ENCODE results near the gene MEI1.

Gene MEI1

DNA sequence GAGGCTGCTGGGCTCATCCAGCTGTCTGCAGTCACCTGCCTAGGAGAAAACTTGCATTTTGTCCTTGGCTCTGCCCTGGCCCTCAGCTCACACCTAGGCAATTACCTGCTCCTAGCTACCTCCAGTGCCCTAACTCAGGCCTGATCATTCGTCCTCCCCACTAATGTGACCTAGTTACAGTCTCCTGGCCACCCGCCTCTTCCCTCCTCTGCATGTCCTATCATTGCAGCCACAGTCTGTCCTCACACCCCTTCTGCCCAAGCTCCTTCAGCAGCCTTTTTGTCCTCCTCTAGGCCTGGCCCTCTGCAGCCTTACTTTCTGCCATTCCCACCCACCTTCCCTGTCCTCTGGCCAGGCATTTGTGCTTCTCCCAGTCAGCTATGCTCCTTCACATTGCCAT, 83.4 kb downstream of the MEI1 start:
- no peak for DNase-seq (ENCODE audit: low spot score)

DNA sequence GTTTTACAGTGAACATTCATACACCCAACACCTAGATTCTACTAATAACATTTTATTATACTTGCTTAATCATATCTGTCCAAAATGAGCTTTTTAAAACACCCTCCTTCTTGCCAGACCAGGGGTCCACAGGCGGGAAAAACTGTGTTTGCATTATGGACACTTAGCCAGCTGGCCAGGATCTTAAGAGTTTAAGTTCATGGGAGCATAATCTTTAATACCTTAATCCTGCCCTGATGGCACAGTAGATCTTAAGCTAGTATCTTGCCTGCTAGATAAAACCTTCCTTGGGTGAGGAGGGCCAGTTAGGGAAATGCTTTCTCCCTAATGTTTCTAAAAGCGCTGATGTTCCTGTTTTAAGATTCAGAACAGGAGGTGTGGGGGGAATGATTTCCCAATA, 88.0 kb downstream of the MEI1 start:
- DNase-seq (ENCODE audit: low spot score), result no peak

DNA sequence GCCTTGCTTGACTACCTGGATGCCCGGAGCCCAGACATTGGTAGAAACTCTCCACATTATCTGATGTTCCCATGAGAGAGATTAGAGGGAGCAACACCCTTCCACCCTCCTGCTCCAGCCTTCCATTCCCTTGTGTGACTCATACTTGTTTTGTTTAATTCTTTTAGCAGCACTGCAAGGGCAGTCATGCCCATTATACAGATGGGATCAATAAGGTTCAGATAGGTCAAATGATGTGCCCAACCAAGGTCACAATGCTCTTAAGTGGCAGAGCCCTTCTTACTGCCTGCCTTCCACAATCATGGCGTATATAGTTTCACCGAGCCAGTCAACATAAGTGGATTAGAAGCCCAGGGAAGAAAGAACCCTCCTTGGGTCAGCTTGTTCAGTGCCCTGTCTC, 94.6 kb downstream of the MEI1 start:
- DNase-seq (ENCODE audit: low spot score), result no peak

DNA sequence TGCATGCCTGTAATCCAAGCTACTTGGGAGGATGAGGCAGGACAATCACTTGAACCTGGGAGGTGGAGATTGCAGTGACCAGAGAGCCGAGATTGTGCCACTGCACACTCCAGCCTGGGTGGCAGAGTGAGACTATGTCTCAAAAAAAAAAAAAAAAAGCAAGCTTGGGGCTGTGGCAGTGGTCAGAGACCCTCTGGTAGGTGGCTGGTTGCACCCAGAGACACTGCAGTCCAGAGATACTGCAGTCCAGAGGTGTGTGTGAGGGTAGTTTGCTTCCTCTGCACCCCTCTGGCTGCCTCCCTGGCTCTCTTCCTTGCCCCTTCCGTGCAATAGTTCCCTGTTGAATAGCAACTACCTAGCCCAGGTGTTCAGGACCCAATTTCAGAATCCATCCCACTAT, 99.4 kb downstream of the MEI1 start:
- DNase-seq (ENCODE audit: low spot score), result no peak

DNA sequence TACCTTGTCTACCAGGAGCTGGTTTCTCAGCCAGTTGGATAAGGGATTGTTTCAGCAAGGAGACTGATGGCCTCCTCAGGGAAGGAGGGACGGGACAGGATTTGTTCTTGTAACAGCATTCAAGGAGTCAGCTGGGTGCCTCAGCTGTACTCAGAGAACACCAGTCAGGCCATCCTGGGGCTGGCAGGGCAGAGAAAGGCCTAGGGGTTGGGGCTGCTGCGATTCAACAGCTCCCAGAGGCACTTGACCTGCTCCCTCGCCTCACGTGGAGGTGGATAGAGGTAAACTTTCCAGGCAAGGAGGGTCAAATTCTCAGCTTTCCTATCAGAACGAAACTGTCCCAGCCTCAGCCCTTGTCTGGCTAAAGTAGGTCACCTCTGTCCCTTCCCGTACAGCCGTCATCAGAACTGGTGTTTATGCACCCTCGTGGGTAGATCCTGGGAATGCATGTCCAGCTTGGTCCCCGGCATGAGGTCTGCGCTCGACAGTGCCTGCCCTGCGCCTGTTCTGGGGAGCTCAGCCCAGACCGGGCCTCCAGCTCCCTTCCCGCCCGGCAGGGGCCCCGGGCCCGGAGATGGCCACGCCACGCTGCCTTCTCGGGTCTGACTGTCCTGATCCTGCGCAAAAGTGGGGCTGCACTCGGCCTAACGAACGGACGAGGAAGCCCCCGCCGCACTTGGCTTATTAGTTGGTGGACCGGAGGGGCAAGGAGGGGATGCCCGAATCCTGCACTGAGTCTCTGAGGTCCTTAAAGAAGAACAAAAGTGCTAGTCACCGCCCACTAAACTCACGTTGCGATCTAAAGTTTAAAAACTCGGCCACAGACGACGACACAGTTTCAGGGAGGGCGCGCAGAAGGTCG, 100.4 kb downstream of the MEI1 start:
- DNase-seq (ENCODE audit: low spot score), result no peak

DNA sequence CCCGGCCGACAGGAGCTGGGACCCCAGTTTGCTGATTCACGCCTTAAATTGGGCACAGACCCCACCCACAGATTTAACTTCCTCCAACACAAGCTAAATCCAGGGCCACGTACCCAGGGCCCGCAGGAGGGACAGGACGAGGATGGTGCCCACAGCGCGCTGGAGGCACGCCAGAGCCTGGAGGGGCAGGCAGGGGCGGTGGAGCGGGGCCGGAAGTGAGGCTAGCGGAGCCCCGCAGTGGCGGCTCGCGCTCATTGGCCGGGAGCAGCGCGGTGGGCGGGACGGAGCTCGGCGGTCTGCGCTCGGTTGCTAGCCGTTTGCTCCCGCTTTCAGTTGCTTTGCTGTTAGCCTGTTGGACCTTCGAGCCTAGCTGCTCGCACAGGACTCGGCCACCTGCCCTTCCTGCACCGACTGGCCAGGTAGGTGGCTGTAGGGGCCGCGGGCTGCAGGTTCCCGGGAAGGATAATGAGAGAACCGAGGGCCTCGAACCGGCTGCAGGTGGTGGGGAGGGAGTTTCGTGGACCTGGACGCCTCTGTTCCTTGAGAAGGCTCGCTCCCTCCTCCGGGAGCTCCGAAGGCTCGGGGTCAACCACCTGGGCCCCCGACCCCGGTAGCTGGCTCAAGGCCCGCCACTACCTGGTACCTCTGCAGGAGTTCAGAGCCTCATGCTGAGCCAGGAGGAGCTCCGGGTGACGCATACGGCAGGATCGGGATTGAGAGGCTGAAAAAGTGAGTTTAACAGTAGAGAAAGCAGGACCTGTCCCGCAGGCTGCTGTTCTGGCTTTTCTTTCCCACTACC, 101.2 kb downstream of the MEI1 start, which contains the start of gene CCDC134:
TSS of gene CCDC134 (plus strand) at position 332 of the 799 bp plus-strand sequence. CDS start 8,212 bp downstream, outside the sequence.
- peak; percentile 86 for DNase-seq (ENCODE audit: low spot score)

DNA sequence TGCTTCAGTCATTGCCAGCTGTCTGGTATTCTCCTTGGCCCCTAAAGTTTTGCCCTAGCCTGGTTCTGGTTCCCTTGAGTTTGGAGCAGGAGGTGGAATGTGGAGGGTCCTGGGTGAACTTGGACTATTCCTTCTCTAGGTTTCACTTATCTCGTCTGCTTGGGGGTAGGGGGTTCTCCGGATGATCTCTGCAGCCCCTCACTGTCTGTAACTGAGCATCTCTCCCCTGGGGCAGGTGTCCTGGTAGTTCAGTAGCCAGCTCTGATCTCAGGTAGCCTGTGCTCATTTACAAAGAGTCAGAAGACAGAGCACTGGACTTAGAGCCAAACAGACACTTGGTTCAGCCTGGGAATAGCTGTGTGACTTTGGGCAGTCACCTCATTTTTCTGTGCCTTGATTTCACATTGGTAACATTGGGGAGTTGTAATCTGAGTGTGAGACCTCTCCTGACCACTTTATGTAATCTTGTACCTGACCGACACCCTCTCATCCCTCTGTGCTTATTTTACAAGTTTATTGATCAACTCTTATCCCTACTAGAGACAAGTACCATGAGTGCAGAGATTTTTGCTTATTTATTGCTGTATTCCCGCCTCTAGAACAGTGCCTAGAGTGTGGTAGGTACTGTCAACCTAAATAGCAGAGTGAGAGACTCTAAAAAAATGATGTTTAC, 102.0 kb downstream of the MEI1 start:
- peak; percentile 23 for DNase-seq (ENCODE audit: low spot score)

DNA sequence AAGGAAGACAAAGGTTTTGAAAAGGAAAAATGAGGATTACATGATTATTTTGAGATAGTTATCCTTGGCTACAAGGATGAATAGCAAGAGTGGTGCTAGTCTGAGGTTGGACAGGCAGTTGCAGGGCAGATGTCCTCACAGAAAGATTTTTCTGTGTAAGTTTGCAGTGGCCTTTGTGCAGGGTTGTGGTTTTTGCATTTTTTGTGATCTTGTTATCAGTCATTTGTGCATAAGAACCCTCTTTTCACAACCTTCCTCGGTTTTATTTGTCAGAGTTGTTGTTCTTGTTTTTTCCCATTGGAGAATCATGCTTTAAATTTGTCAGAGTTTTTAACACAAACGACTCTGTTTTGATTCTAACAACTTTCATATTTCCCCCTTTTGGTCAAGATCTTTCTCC, 102.6 kb downstream of the MEI1 start:
- no peak for DNase-seq (ENCODE audit: low spot score)

DNA sequence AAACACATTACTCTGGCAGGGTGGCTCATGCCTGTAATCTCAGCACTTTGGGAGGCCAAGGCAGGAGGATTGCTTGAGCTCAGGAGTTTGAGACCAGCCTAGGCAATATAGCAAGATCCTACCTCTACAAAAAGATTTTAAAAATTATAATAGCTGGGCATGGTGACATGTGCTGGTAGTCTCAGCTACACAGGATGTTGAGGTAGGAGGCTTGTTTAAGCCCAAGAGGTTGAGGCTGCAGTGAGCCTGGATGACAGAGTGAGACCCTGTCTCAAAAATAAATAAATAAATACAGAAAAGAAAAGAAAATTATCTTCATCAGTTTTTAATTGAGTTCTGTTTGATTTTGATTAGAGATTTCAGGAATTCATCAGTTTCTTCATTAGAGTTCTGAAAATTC, 106.3 kb downstream of the MEI1 start:
- no peak for DNase-seq (ENCODE audit: low spot score)

DNA sequence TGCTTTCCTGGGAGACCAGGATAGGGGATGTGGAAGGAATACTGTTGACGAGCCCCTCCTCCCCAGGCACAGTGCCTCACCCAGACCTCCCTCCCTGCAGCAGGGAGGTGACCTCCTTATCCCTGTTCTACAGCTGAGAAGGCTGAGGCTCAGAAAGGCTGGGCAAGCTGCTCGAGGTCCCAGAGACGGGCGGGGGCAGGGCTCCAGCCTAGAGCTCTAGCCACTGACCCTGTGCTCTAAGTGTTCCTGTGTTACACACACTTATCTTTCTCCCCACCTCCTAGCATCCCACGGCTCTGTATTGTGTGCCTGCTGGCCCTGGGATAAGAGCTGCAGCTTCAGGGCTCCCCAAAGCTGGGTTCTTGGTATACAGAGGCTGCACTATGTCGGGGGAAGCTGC, 109.1 kb downstream of the MEI1 start:
- DNase-seq (ENCODE audit: low spot score), result peak; percentile 58

DNA sequence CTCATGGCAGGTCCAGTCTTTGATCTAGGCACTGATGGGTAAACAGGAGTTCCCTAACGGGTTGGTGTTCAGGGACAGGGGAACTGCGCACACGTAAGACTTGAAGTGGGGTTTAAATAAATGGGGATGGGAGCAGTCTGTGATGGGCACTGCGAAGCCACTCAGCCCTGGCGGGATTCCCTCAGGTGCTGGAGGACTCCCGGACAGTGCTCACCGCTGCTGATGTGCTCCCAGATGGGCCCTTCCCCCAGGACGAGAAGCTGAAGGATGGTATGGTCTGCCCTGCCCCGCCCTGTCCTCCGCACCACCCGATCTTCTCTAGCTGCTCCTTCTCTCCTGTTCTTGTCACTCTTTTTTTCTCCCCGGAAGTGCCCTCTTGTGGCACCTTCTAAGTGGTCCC, 110.7 kb downstream of the MEI1 start:
- DNase-seq (ENCODE audit: low spot score), result no peak

DNA sequence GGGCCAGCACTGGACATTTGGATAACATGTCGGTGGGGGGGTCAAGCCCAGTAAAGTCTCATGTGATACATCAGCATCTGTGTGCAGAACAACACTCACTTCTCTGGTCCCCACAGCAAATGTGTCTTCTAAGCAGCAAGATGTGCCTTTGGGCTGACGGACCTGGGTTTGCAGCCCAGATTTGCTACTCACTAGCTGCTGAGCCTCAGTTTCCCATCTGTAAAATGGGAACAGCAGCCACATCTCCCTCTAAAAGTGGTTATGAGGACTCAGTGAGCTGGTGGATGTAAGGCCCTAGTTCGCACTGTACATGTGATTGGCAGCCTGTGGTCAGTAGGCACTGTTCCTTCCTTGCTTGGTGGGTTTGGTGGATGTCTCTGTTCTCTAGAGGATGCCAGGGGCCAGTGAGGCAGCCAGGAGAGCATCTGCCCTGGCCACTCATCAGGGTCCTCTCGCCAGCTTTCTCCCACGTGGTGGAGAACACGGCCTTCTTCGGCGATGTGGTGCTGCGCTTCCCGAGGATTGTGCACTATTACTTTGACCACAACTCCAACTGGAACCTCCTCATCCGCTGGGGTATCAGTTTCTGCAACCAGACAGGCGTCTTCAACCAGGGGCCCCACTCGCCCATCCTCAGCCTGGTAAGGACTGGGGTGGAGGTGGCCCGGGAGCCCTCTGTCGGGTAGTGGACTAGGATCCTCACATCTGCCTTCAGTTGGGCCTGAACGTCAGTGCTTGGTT, 113.7 kb downstream of the MEI1 start:
- no peak for DNase-seq (ENCODE audit: low spot score)

DNA sequence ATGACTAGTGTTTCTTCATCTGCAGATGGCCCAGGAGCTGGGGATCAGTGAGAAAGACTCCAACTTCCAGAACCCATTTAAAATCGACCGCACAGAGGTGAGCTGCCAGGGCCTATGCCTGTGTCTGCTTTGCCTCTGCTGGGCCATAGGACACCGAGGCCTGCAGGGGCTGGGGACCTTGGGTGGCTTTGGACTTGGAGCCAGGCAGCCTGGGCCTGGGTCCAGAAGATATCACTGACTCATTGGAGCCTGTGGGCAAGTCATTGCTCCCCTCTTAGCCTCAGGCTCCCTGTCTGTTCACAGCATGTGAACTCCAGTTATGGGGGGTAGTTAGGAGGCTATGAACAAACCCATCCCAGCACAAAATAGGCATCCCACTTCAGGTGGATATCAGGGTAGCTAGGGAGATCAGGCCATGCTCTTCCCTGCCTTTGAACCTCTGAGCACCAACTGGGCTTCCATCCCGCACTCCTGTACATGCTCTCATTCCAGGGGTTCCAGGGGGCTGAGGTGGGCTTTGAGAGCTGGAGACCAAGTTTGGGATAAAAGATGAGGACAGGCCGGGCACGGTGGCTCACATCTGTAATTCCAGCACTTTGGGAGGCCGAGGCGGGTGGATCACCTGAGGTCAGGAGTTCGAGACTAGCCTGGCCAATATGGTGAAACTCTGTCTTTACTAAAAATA, 114.6 kb downstream of the MEI1 start:
- DNase-seq (ENCODE audit: low spot score), result no peak

DNA sequence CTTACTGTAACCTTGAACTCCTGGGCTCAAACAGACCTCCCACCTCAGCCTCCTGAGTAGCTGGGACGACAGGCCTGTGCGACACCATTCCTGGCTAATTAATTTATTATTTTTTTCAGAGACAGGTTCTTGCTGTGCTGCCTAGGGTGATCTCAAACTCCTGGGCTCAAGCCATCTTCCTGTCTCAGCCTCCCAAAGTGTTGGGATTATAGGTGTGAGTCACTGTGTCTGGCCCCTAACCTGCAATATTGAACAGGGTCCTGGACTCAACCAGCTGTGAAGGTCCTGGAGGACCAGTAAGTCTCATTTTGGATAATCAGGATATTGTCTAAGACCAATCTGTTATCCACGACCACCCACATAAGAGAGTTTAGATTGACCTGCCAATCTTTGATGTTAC, 116.4 kb downstream of the MEI1 start:
- DNase-seq (ENCODE audit: low spot score), result no peak

DNA sequence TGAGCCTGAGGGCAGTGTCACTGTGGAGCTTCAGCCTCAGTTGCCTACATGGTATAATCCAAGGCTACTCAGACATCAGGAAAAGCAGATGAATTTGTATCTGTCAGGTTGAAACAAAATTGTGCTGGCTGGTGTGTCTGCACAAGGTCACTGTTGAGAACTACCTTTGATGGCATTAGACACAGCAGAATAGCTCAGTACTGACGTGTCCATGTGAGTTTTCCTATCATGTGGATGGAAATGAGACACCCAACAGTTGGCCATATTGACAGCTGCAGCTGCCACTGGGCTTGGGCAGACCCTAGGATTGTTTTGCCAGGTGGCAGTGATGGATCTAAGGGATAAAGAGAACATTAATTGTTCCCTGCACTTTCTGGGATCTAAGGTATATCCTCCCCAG, 116.9 kb downstream of the MEI1 start:
- DNase-seq (ENCODE audit: low spot score), result no peak

DNA sequence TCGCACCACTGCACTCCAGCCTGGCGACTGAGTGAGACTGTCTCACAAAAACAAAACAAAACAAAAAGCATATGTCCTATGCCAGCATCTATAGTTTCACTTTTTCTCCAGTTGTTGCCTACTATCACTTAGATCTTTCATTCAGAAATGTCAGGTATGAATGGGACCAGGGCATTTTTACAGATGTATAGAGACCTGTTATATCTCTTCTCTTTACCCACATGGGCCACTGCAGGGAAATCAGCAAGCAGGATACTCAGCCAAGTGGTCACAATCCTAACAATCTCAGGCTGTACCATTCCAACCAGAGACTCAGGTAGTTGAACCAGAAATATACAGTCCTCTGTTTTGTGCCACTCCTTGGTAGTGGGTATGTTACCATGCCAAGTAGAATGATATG, 117.6 kb downstream of the MEI1 start:
- DNase-seq (ENCODE audit: low spot score), result no peak

DNA sequence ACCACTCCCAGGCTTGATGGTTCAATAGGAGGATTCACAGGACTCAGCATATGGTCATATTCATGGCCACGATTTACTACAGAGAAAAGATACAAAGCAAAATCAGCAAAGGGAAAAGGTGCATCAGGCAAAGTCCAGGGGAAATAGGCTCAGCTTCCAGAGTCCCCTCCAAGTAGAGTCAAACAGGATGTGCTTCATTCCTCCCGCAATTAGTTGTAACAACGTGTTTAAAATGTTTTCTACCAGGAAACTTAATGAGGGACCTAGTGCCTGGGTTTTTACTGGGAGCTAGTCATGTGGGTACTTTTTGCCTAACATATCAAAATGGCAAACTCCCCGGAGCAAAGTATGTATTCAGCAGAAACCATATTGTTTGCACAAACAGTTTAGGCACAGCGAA, 118.7 kb downstream of the MEI1 start:
- no peak for DNase-seq (ENCODE audit: low spot score)

DNA sequence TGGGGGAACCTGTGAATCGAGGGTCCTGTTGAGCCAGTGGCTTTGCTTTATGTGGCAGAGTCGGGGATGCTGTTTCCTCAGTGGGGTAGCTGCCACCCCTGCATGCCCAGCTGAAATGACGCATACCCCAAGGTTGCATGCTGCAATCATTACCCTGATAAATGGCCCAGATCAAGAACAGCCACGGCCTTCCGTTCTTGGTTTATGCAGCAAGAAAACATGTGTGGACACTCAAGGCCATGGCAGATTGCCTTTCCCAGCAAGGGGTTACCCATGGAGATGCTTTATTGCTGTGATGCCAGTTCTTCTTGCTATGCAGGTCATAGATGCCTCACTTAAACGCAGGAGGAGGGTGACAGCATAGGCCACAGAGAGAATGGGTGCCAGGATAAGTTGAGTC, 119.3 kb downstream of the MEI1 start:
- DNase-seq (ENCODE audit: low spot score), result no peak

DNA sequence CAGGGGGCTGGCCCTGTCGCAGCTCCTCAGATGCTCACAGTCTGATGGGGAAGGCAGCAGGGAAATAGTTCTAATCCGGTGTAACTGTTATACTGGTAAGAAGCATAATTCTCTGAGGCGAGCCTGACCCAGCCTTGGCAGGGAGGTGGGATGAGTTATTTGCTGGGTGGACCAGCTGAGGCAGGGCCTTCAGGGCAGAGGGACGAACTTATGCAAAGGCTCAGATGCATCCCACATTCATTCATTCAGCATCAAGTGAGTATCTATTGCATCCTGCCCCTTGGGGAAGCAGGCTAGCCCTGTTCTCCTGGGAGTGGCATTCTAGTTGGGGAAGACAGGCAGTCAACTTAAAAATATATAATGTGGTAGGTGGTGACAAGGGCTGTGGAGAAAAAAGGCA, 120.0 kb downstream of the MEI1 start:
- no peak for DNase-seq (ENCODE audit: low spot score)

DNA sequence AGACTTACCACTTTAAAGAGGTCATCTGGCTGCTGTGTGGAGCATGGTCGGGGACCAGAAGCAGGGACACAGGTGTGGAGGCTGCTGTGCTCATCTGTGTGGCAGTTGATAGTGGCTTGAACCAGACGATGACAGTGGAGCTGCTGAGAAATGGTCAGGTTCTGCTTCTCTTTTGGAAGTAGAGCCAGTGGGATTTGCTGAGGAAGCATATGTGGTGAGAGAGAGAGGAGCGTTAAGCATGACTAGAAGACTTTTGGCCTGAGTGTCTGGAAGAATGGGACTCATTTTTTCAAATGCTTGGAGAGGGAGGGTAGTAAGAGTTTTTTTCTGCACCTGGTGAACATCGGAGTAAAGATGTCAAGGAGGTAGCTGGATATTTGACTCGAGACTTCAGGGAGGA, 121.1 kb downstream of the MEI1 start:
- DNase-seq (ENCODE audit: low spot score), result no peak
